Activated T-cell treated with anti-CD3 and anti-CD28 coated beads, Interleukin-2, amount 50 U/mL, for 4 hours (primary cell): ENCODE results near the gene KIF22. TPM values are rescaled to one million over a fixed set of nuclear protein-coding genes. Genes with fewer than 3 reads are reported as not detected.
"Not testable (repeated sequence)": the region's sequence is repeated elsewhere in the genome, so short reads cannot be mapped to it uniquely, and the experiment has no call there.

ENCODE experiments used
- ATAC-seq, 2 donors: fragments of 200-7000 bp; cut with Tn5 transposase; one replicate each; pipeline ENCODE4 v1.10.0; 2021
- DNase-seq: peaks from one replicate; pipeline ENCODE4 v3.0.0-alpha.2; 2020
- H3K27me3 Mint-ChIP-seq: one replicate; pipeline ENCODE4 v1.8.0; 2021; ENCODE audit warnings: low read depth, mixed read lengths
- H3K36me3 Mint-ChIP-seq: one replicate; pipeline ENCODE4 v1.8.0; 2022; ENCODE audit warnings: mixed read lengths; ENCODE audit not compliant: insufficient read depth
- H3K4me1 Mint-ChIP-seq: one replicate; pipeline ENCODE4 v1.8.0; 2021; ENCODE audit warnings: low read depth, mixed read lengths
- H3K4me3 Mint-ChIP-seq: one replicate; pipeline ENCODE4 v1.8.0; 2021; ENCODE audit warnings: mild to moderate bottlenecking, moderate library complexity, mixed read lengths
- H3K9me3 Mint-ChIP-seq: one replicate; pipeline ENCODE4 v1.8.0; 2021; ENCODE audit warnings: mixed read lengths
- total RNA-seq, 3 donors: library from RNA; stranded (reverse); gene quantifications; one replicate each; pipeline ENCODE4 v1.2.1, GENCODE V29; 2021

Gene KIF22
- total RNA-seq, 3 donors from 2014 or later: 73.5 to 82.2 (median 79.7) TPM

GRCh38 chr16:29757950-29758466 is 32.5 kb upstream of the KIF22 start:
- Mint-ChIP-seq H3K4me3 (no peak overlapping the region), H3K4me1 (peaks cover 38% of the 10 kb centered on the region), H3K27me3 (no peaks in the 10 kb centered on the region), H3K36me3 (no peaks in the 10 kb centered on the region), H3K9me3 (no peaks in the 10 kb centered on the region)
- DNase-seq (no peak), ATAC-seq (no peak)

GRCh38 chr16:29760567-29761279 is 29.8 kb upstream of the KIF22 start:
- Mint-ChIP-seq H3K36me3 (no peaks in the 10 kb centered on the region), H3K27me3 (no peaks in the 10 kb centered on the region), H3K4me3 (no peak overlapping the region), H3K4me1 (peaks cover 34% of the 10 kb centered on the region), H3K9me3 (no peaks in the 10 kb centered on the region)
- ATAC-seq: no peak
- DNase-seq: no peak

GRCh38 chr16:29761280-29761651 is 29.3 kb upstream of the KIF22 start:
- not testable (repeated sequence) for H3K4me3 Mint-ChIP-seq, H3K36me3 Mint-ChIP-seq, H3K27me3 Mint-ChIP-seq, DNase-seq, ATAC-seq, H3K9me3 Mint-ChIP-seq
- H3K4me1 Mint-ChIP-seq: peaks cover 30% of the 10 kb centered on the region

GRCh38 chr16:29761882-29762281 is 28.7 kb upstream of the KIF22 start:
- Mint-ChIP-seq H3K4me3 (no peak overlapping the region), H3K27me3 (no peaks in the 10 kb centered on the region), H3K9me3 (no peaks in the 10 kb centered on the region), H3K4me1 (peaks cover 25% of the 10 kb centered on the region), H3K36me3 (no peaks in the 10 kb centered on the region)
- ATAC-seq (no peak), DNase-seq (no peak)

GRCh38 chr16:29763326-29763725 is 27.2 kb upstream of the KIF22 start:
- Mint-ChIP-seq H3K4me3 (no peak overlapping the region), H3K27me3 (no peaks in the 10 kb centered on the region), H3K9me3 (no peaks in the 10 kb centered on the region), H3K4me1 (peaks cover 17% of the 10 kb centered on the region), H3K36me3 (no peaks in the 10 kb centered on the region)
- DNase-seq (no peak), ATAC-seq (no peak)

- ATAC-seq (no peak), DNase-seq (no peak)
- no peaks in the 10 kb centered on the region for H3K9me3 Mint-ChIP-seq
- no peaks in the 10 kb centered on the region for H3K27me3 Mint-ChIP-seq
- no peaks in the 10 kb centered on the region for H3K36me3 Mint-ChIP-seq
- peaks cover 13% of the 10 kb centered on the region for H3K4me1 Mint-ChIP-seq
- H3K4me3 Mint-ChIP-seq: no peak overlapping the region
Observed at GRCh38 chr16:29765167-29766032, 25.2 kb upstream of the KIF22 start.

- Mint-ChIP-seq H3K9me3 (no peaks in the 10 kb centered on the region), H3K27me3 (no peaks in the 10 kb centered on the region), H3K36me3 (no peaks in the 10 kb centered on the region), H3K4me3 (no peak overlapping the region), H3K4me1 (peaks cover 12% of the 10 kb centered on the region)
- no peak for DNase-seq
- ATAC-seq: no peak
Observed at GRCh38 chr16:29766571-29766970, 24.0 kb upstream of the KIF22 start.

GRCh38 chr16:29767062-29767461 is 23.5 kb upstream of the KIF22 start:
- H3K4me3 Mint-ChIP-seq: no peak overlapping the region
- H3K4me1 Mint-ChIP-seq: peaks cover 12% of the 10 kb centered on the region
- no peak for DNase-seq
- ATAC-seq: no peak
- no peaks in the 10 kb centered on the region for H3K27me3 Mint-ChIP-seq
- H3K36me3 Mint-ChIP-seq: no peaks in the 10 kb centered on the region
- H3K9me3 Mint-ChIP-seq: no peaks in the 10 kb centered on the region

GRCh38 chr16:29769507-29769906 is 21.0 kb upstream of the KIF22 start:
- ATAC-seq: no peak
- no peak for DNase-seq
- no peaks in the 10 kb centered on the region for H3K9me3 Mint-ChIP-seq
- peaks cover 3% of the 10 kb centered on the region for H3K4me1 Mint-ChIP-seq
- no peaks in the 10 kb centered on the region for H3K27me3 Mint-ChIP-seq
- no peaks in the 10 kb centered on the region for H3K36me3 Mint-ChIP-seq
- no peak overlapping the region for H3K4me3 Mint-ChIP-seq

- H3K36me3 Mint-ChIP-seq: no peaks in the 10 kb centered on the region
- no peaks in the 10 kb centered on the region for H3K27me3 Mint-ChIP-seq
- no peak for ATAC-seq
- no peak for DNase-seq
- no peak overlapping the region for H3K4me3 Mint-ChIP-seq
- H3K4me1 Mint-ChIP-seq: peaks cover 4% of the 10 kb centered on the region
- H3K9me3 Mint-ChIP-seq: no peaks in the 10 kb centered on the region
Observed at GRCh38 chr16:29770250-29770929, 20.2 kb upstream of the KIF22 start.

- not testable (repeated sequence) for DNase-seq, ATAC-seq, H3K36me3 Mint-ChIP-seq, H3K9me3 Mint-ChIP-seq, H3K4me1 Mint-ChIP-seq, H3K4me3 Mint-ChIP-seq, H3K27me3 Mint-ChIP-seq
Observed at GRCh38 chr16:29772330-29772729, 18.2 kb upstream of the KIF22 start.

- ATAC-seq: no peak
Observed at GRCh38 chr16:29774730-29775129, 15.8 kb upstream of the KIF22 start.

GRCh38 chr16:29775742-29776408 is 14.7 kb upstream of the KIF22 start:
- Mint-ChIP-seq H3K36me3 (no peaks in the 10 kb centered on the region), H3K27me3 (no peaks in the 10 kb centered on the region), H3K9me3 (no peaks in the 10 kb centered on the region), H3K4me3 (no peak overlapping the region), H3K4me1 (peaks cover 3% of the 10 kb centered on the region)
- DNase-seq (no peak), ATAC-seq (no peak)

More at GRCh38 chr16:29774730-29775129, 15.8 kb upstream of the KIF22 start:
- no peak for DNase-seq
- Mint-ChIP-seq H3K4me1 (peaks cover 4% of the 10 kb centered on the region), H3K36me3 (no peaks in the 10 kb centered on the region), H3K27me3 (no peaks in the 10 kb centered on the region), H3K4me3 (no peak overlapping the region), H3K9me3 (no peaks in the 10 kb centered on the region)
